Astrocyte (in vitro differentiated cells and primary cell): ENCODE measurements around the gene IER3. TPM values are rescaled to one million over a fixed set of nuclear protein-coding genes. Genes with fewer than 3 reads are reported as not detected.

Source experiments
- DNase-seq: peaks from one replicate; pipeline ENCODE4 v3.0.0-alpha.2; 2010; ENCODE audit warnings: low read depth
- FAIRE-seq: peaks from 2 replicates; lab custom pipeline; 2011; peaks lifted over from hg19 to GRCh38; lab: Jason Lieb, UNC
- H2AFZ ChIP-seq: 2 replicates; pipeline ENCODE4 v1.6.0; 2012; ENCODE audit warnings: low read depth, low read length, inconsistent platforms
- H3K27ac ChIP-seq: 2 replicates; pipeline ENCODE4 v1.5.1; 2011; ENCODE audit warnings: low read depth, low read length, inconsistent platforms
- H3K27me3 ChIP-seq: 2 replicates; pipeline ENCODE4 v1.6.0; 2011; ENCODE audit warnings: low read length, inconsistent platforms; ENCODE audit not compliant: insufficient read depth
- H3K36me3 ChIP-seq: 2 replicates; pipeline ENCODE4 v1.5.1; 2011; ENCODE audit warnings: low read length, inconsistent platforms; ENCODE audit not compliant: insufficient read depth
- H3K4me1 ChIP-seq: 2 replicates; pipeline ENCODE4 v1.5.1; 2011; ENCODE audit warnings: low read length, inconsistent platforms; ENCODE audit not compliant: insufficient read depth
- H3K4me2 ChIP-seq: 2 replicates; pipeline ENCODE4 v1.6.0; 2012; ENCODE audit warnings: low read length, inconsistent platforms
- H3K4me3 ChIP-seq: 2 replicates; pipeline ENCODE4 v1.5.1; 2011; ENCODE audit warnings: low read depth, mild to moderate bottlenecking, low read length, inconsistent platforms; ENCODE audit not compliant: insufficient read depth
- H3K79me2 ChIP-seq: 2 replicates; pipeline ENCODE4 v1.6.0; 2012; ENCODE audit warnings: mild to moderate bottlenecking, low read length, inconsistent platforms; ENCODE audit not compliant: insufficient read depth
- H3K9ac ChIP-seq: 2 replicates; pipeline ENCODE4 v1.6.0; 2012; ENCODE audit warnings: mild to moderate bottlenecking, low read length, inconsistent platforms
- H3K9me3 ChIP-seq: 2 replicates; pipeline ENCODE4 v1.5.1; 2012; ENCODE audit warnings: low read depth, mild to moderate bottlenecking, low read length, inconsistent platforms; ENCODE audit not compliant: insufficient read depth
- H4K20me1 ChIP-seq: 2 replicates; pipeline ENCODE4 v1.6.0; 2012; ENCODE audit warnings: low read length, inconsistent platforms; ENCODE audit not compliant: insufficient read depth
- H3K27ac Mint-ChIP-seq: one replicate; pipeline ENCODE4 v1.8.0; 2021; ENCODE audit warnings: mild to moderate bottlenecking, mixed read lengths; ENCODE audit not compliant: unreplicated experiment
- H3K27me3 Mint-ChIP-seq: one replicate; pipeline ENCODE4 v1.8.0; 2021; ENCODE audit warnings: low read depth, mixed read lengths; ENCODE audit not compliant: unreplicated experiment
- H3K36me3 Mint-ChIP-seq: one replicate; pipeline ENCODE4 v1.8.0; 2021; ENCODE audit warnings: low read depth, mixed read lengths; ENCODE audit not compliant: unreplicated experiment
- H3K4me1 Mint-ChIP-seq: one replicate; pipeline ENCODE4 v1.8.0; 2021; ENCODE audit warnings: low read depth, mixed read lengths; ENCODE audit not compliant: unreplicated experiment
- H3K4me3 Mint-ChIP-seq: one replicate; pipeline ENCODE4 v1.8.0; 2021; ENCODE audit warnings: mild to moderate bottlenecking, moderate library complexity, mixed read lengths; ENCODE audit not compliant: unreplicated experiment
- H3K9me3 Mint-ChIP-seq: one replicate; pipeline ENCODE4 v1.8.0; 2021; ENCODE audit warnings: mild to moderate bottlenecking, mixed read lengths; ENCODE audit not compliant: unreplicated experiment
- EZH2 ChIP-seq: IDR thresholded peaks from 2 replicates; pipeline ENCODE4 v1.6.1; 2012; ENCODE audit warnings: mild to moderate bottlenecking, low read length, inconsistent platforms; ENCODE audit not compliant: insufficient read depth
- total RNA-seq: library from RNA; stranded (reverse); gene quantifications from 2 replicates; pipeline ENCODE4 v1.2.1, GENCODE V29; 2021
- TF ChIP-seq, protein P1 (sequence below): IDR thresholded peaks from 2 replicates; pipeline ENCODE4 v1.5.1; 2011; ENCODE audit warnings: low read depth, mild to moderate bottlenecking, inconsistent platforms, low read length, moderate library complexity; ENCODE audit not compliant: insufficient read depth

Gene IER3
- total RNA-seq, 1 donor from 2014 or later: 221 TPM

DNA sequence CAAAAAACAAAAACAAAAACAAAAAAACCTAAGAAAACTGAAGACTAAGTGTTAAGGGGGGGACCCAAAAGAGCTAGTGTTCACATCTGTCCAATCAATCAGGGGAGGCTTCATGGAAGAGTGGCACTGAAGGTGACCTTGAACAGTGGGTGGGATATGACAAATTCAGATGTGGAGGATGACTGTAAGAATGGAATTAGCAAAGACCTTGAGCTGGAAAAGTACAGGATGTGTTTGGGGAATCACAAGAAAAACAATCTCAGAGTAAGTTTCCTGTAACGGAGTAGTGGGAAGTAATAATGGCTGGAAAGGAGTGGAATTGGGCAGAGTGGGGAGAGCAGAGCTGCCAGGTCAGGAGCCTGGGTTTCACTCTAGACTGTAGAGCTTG, 2.9 kb upstream of the IER3 start:
- H3K36me3 Mint-ChIP-seq: peaks cover 5% of the 10 kb centered on the region
- Histone ChIP-seq H3K79me2 (peaks cover 20% of the 10 kb centered on the region), H3K36me3 (no peaks in the 10 kb centered on the region), H3K4me3 (no peak overlapping the region), H3K4me2 (peak overlapping the region; percentile 43), H3K27ac (peak overlapping the region; percentile 77), H3K9me3 (no peaks in the 10 kb centered on the region), H3K9ac (peak overlapping the region; percentile 60), H4K20me1 (peaks cover 15% of the 10 kb centered on the region), H2AFZ (no peak overlapping the region), H3K4me1 (peaks cover 42% of the 10 kb centered on the region), H3K27me3 (no peaks in the 10 kb centered on the region)
- H3K4me1 Mint-ChIP-seq: peaks cover 33% of the 10 kb centered on the region
- H3K27me3 Mint-ChIP-seq: no peaks in the 10 kb centered on the region
- H3K4me3 Mint-ChIP-seq: no peak overlapping the region
- no peak for TF ChIP-seq EZH2
- TF ChIP-seq, protein P1, sequence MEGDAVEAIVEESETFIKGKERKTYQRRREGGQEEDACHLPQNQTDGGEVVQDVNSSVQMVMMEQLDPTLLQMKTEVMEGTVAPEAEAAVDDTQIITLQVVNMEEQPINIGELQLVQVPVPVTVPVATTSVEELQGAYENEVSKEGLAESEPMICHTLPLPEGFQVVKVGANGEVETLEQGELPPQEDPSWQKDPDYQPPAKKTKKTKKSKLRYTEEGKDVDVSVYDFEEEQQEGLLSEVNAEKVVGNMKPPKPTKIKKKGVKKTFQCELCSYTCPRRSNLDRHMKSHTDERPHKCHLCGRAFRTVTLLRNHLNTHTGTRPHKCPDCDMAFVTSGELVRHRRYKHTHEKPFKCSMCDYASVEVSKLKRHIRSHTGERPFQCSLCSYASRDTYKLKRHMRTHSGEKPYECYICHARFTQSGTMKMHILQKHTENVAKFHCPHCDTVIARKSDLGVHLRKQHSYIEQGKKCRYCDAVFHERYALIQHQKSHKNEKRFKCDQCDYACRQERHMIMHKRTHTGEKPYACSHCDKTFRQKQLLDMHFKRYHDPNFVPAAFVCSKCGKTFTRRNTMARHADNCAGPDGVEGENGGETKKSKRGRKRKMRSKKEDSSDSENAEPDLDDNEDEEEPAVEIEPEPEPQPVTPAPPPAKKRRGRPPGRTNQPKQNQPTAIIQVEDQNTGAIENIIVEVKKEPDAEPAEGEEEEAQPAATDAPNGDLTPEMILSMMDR: no peak
- no peaks in the 10 kb centered on the region for H3K9me3 Mint-ChIP-seq
- H3K27ac Mint-ChIP-seq: peak overlapping the region; percentile 80
- DNase-seq: no peak
- FAIRE-seq: no peak

DNA sequence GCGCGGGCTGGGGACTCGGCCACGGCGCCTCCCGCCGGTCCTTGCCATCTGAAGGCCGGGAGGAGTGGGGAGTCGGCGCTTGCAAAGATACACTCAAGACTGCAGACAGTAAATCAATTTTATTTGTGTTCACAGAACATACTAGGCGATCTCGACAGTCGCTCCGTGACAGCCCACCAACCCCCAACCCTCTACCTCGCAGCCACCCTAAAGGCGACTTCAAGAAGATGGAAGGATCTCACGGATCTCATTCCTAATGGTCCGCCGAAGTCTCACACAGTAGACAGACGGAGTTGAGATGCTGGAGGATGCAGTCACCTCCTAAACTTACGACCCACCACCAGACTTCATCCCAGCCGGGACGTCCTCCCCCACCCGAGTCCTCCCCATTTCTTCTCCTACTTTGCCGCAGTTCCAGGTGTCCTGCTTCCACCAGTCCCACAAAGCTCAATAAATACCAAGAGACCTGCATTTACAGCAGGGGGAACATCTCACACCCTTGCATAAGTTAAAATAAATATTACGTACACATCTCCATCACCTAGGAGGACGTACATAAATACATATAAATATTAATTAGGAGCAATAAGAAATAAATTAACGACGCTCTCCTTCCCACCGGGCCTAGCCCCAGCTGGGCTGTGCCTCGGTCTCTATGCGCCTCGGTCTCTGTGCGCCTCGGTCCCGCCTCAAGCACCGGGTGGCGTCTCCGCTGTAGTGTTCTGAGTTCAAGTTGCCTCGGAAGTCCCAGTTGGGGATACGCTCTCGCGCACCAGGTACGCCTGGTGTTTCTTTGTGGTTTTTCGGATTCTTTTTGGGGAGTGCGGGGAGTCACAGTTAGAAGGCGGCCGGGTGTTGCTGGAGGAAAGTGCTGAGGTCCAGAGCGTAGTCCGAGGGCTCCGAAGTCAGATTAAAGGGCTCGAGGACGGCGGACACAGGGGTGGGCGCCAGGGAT, 971 bp downstream of the IER3 start:
- Mint-ChIP-seq H3K27me3 (no peaks in the 10 kb centered on the region), H3K27ac (peak overlapping the region; percentile 99), H3K9me3 (no peaks in the 10 kb centered on the region), H3K4me1 (peaks cover 31% of the 10 kb centered on the region), H3K4me3 (peak overlapping the region; percentile 100), H3K36me3 (peaks cover 17% of the 10 kb centered on the region)
- Histone ChIP-seq H3K4me1 (peaks cover 32% of the 10 kb centered on the region), H3K27me3 (no peaks in the 10 kb centered on the region), H3K9ac (peak overlapping the region; percentile 97), H4K20me1 (peaks cover 33% of the 10 kb centered on the region), H3K36me3 (peaks cover 5% of the 10 kb centered on the region), H3K4me3 (peak overlapping the region; percentile 96), H3K9me3 (no peaks in the 10 kb centered on the region), H3K4me2 (peak overlapping the region; percentile 84), H3K27ac (peak overlapping the region; percentile 94), H2AFZ (no peak overlapping the region), H3K79me2 (peaks cover 45% of the 10 kb centered on the region)
- FAIRE-seq (no peak), DNase-seq (no peak)
- TF ChIP-seq, protein P1: no peak
- no peak for TF ChIP-seq EZH2
